ENCODE data around the gene ADAMTS17.
A peak's percentile ranks its signal among the peaks of the same experiment; 100 is the strongest.

ADAMTS17 gene

DNA sequence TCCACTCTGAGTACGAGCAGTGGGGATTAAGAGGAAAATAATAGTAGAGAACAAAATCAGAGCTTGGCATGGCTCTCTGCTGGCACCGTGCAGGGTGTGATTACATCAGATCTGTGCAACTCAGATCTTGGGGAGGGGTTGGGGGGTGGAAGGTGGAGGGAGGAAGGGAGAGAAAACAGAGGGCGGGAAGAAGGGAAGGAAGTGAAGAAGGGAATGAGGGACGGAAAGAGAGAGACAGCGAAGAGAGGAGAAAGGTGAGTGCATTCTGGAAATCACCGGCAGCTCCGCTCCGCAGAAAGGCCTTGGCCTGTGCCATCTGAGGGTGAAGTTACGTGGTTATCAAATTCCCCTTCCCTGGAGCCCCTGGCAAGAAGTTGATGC, 31.0 kb upstream of the ADAMTS17 start:
- TF ChIP-seq, protein P1, sequence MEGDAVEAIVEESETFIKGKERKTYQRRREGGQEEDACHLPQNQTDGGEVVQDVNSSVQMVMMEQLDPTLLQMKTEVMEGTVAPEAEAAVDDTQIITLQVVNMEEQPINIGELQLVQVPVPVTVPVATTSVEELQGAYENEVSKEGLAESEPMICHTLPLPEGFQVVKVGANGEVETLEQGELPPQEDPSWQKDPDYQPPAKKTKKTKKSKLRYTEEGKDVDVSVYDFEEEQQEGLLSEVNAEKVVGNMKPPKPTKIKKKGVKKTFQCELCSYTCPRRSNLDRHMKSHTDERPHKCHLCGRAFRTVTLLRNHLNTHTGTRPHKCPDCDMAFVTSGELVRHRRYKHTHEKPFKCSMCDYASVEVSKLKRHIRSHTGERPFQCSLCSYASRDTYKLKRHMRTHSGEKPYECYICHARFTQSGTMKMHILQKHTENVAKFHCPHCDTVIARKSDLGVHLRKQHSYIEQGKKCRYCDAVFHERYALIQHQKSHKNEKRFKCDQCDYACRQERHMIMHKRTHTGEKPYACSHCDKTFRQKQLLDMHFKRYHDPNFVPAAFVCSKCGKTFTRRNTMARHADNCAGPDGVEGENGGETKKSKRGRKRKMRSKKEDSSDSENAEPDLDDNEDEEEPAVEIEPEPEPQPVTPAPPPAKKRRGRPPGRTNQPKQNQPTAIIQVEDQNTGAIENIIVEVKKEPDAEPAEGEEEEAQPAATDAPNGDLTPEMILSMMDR (conservative IDR thresholded peaks at IDR 0.05; ENCODE audit: low read length) = no peak
- H3K4me3 ChIP-seq (ENCODE audit: low read length) = no peak overlapping the region
- DNase-seq (ENCODE audit: low read depth) = no peak

DNA sequence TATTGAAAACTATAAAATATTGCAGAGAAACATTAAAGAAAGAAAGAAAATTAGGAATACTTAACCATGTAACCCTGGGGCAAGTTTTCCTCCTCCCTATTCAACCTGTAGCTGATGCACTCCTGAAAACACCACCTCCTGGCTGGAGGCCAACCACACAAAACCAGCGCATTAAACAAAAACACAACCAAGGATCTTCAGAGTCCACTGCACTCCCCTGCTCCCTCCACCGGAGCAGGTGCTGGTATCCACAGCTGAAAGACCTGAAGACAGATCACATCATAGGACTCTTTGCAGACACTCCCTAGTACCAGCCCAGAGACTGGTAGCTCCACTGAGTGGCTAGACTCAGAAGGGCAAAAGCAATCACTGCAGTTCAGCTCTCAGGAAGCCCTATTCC, 13.6 kb upstream of the ADAMTS17 start:
- no peak for DNase-seq (ENCODE audit: low read depth)
- TF ChIP-seq, protein P1 (conservative IDR thresholded peaks at IDR 0.05; ENCODE audit: low read length) = no peak
- H3K4me3 ChIP-seq (ENCODE audit: low read length) = no peak overlapping the region

DNA sequence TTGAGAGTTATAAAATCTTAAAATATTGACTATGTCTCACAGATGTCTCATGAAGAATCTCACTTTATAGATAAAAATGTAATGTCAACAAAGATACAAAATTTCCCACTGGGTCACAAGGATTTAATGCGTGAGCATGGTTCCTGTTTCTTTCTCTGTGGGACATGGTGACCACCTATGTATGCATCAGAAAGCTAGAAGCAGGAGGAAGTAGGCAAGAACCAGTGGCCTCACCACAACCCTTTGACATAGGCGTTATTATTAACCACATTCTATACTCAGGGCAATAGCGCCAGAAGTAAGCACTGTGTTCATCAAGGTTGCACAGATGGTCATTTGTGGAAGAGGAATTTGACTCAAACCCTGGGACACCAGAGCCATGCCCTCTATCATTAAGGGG, 11.7 kb upstream of the ADAMTS17 start:
- H3K4me3 ChIP-seq (ENCODE audit: low read length) = no peak overlapping the region
- TF ChIP-seq, protein P1 (conservative IDR thresholded peaks at IDR 0.05; ENCODE audit: low read length) = no peak
- DNase-seq (ENCODE audit: low read depth) = no peak

DNA sequence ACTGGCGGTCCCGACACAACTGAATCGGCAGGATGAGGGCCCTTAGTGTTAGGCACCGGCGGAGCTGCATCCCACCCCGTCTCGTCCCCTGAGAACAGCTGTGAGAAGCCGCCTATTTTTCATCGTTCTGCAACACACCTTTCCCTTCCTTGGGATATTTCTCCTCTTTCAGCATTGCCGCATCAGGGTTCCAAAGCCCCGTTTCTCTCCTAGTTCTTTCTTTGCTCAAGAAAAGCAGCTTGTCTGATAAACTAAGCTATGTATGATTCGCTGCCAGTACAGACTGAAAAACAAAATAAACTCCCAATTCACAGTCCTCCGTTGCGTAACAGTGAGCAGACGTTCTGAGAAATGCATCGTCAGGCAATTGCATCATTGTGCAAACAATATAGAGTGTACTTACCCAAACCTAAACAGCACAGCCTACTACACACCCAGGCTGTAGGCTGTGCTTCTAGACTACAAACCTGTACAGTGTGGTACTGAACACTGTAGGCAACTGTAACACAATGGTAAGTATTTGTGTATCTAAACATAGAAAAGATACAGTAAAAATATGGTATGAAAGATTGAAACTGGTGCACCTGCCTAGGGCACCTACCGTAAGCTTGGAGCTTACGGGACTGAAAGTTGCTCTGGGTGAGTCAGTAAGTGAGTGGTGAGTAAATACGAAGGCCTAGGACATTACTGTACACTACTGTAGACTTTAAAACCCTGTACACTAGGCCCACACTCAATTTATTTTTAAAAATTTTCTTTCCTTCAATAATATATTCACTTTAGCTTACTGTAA, 8.9 kb upstream of the ADAMTS17 start:
- peak; percentile 58 for DNase-seq (ENCODE audit: low read depth)
- TF ChIP-seq, protein P1 (conservative IDR thresholded peaks at IDR 0.05; ENCODE audit: low read length) = no peak
- peak overlapping the region; percentile 70 for H3K4me3 ChIP-seq (ENCODE audit: low read length)

DNA sequence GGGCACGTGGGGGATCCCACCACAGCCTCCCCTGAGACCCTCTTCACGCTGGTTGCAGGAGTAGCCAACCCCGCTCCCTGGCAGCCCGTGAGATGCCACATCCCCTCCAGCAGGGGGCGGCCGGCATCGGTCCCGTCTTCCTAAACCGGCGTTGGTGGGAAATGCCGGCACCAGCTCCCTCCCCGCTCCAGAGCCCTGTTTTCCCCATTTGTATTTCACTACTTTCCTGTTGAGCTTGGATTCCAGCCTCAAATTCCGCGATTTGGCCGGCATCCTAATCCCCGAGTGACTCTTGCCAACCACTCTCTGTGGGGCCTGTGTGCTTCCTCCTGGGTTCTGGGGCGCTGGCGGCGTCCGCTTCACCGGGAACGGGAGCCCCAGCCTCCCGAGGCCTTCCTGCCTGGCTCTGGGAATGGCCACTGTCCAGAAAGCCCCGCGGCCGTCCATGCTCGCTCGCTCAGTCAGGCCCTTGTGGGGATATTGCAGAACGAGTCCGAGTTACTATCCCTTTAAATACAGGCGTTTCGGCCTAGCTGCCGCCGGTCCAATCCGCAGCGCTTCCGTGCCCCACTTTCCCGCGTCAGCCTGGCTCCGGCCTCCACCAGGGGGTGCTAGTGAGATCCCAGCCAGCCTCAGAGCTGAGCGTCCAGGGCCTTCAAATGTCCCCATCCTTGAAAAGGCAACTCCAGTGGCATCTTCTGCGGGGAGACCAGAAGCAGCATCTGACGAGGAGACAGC, 8.1 kb upstream of the ADAMTS17 start:
- H3K4me3 ChIP-seq (ENCODE audit: low read length) = peak overlapping the region; percentile 70
- peak; percentile 74 for DNase-seq (ENCODE audit: low read depth)
- TF ChIP-seq, protein P1 (conservative IDR thresholded peaks at IDR 0.05; ENCODE audit: low read length) = peak; percentile 79

DNA sequence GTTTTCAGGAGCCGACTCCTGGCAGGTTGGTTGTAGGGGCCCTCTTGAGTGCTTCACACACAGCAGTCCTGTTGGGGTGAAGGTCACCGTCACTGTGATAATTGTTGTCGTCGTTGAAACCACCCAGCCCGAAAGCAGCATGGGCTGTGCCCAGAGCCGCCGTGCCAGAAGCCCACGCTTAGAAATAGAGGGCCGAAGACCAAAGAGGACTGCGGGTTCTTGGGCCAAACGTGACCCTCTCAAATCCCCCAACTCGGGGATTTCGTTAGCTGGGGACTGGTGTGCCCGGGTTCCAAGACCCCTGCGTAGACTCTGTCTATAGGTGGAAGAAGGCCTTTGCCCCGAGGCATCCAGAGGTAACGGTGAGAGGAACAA, 7.5 kb upstream of the ADAMTS17 start:
- H3K4me3 ChIP-seq (ENCODE audit: low read length) = peak overlapping the region; percentile 70
- no peak for DNase-seq (ENCODE audit: low read depth)
- TF ChIP-seq, protein P1 (conservative IDR thresholded peaks at IDR 0.05; ENCODE audit: low read length) = no peak

DNA sequence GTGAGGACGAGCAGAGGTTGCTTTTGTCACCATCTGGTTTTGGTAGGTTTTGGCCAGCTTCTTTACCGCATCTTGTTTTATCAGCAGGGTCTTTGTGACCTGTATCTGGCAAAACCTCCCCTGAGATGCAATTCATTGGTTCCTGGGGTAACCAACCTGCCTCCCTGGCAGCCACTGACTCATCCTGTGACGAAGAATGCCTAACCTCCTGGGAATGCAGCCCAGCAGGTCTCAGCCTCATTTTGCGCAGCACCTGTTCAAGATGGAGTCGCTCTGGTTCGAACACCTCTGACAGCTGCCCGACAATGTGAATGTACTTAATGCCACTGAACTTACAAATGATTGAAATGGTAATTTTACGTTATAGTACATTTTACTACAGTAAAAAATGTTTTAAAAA, 6.8 kb upstream of the ADAMTS17 start:
- no peak for DNase-seq (ENCODE audit: low read depth)
- no peak overlapping the region for H3K4me3 ChIP-seq (ENCODE audit: low read length)
- TF ChIP-seq, protein P1 (conservative IDR thresholded peaks at IDR 0.05; ENCODE audit: low read length) = no peak
